Measurements from ENCODE around the gene EVL.

Gene EVL

GRCh38 chr14:100031506-100032281 lies 33.5 kb upstream of the EVL start:
- peak overlapping the region; percentile 47 to 56 for H3K4me3 ChIP-seq (replicated peaks in 1 of 2; ENCODE audit: low read depth in 2 of 2, low read length in 2 of 2)
- no peak for TF ChIP-seq CTCF (IDR thresholded peaks at IDR 0.05; ENCODE audit: low read depth, low read length)
- peak; percentile 97 to 99 for DNase-seq (ENCODE audit: low read depth in 2 of 2)

- no peak for TF ChIP-seq CTCF (IDR thresholded peaks at IDR 0.05; ENCODE audit: low read depth, low read length)
- H3K4me3 ChIP-seq (replicated peaks in 1 of 2; ENCODE audit: low read depth in 2 of 2, low read length in 2 of 2), result no peak overlapping the region
- no peak for DNase-seq (ENCODE audit: low read depth in 2 of 2)
Measured at GRCh38 chr14:100032738-100033137, 32.5 kb upstream of the EVL start.

- no peak for TF ChIP-seq CTCF (IDR thresholded peaks at IDR 0.05; ENCODE audit: low read depth, low read length)
- H3K4me3 ChIP-seq (replicated peaks in 1 of 2; ENCODE audit: low read depth in 2 of 2, low read length in 2 of 2), result no peak overlapping the region
- DNase-seq (ENCODE audit: low read depth in 2 of 2), result peak in 1 of 2 donors; percentile 76
Measured at GRCh38 chr14:100033347-100034075, 31.7 kb upstream of the EVL start.

GRCh38 chr14:100034468-100034867 lies 30.8 kb upstream of the EVL start:
- DNase-seq (ENCODE audit: low read depth in 2 of 2), result no peak
- no peak for TF ChIP-seq CTCF (IDR thresholded peaks at IDR 0.05; ENCODE audit: low read depth, low read length)

GRCh38 chr14:100034961-100035500 lies 30.2 kb upstream of the EVL start:
- TF ChIP-seq CTCF (IDR thresholded peaks at IDR 0.05; ENCODE audit: low read depth, low read length), result no peak
- H3K4me3 ChIP-seq (replicated peaks in 1 of 2; ENCODE audit: low read depth in 2 of 2, low read length in 2 of 2), result no peak overlapping the region
- no peak for DNase-seq (ENCODE audit: low read depth in 2 of 2)

More at GRCh38 chr14:100034468-100034867, 30.8 kb upstream of the EVL start:
- H3K4me3 ChIP-seq (replicated peaks in 1 of 2; ENCODE audit: low read depth in 2 of 2, low read length in 2 of 2), result no peak overlapping the region

GRCh38 chr14:100035700-100036099 lies 29.5 kb upstream of the EVL start:
- DNase-seq (ENCODE audit: low read depth in 2 of 2), result no peak
- TF ChIP-seq CTCF (IDR thresholded peaks at IDR 0.05; ENCODE audit: low read depth, low read length), result no peak
- no peak overlapping the region for H3K4me3 ChIP-seq (replicated peaks in 1 of 2; ENCODE audit: low read depth in 2 of 2, low read length in 2 of 2)

All from cardiac fibroblast (primary cell).